Spleen (tissue), 7 donors: ENCODE measurements around the gene GPR158.

Experiments used
- POLR2A ChIP-seq, 3 donors: fragments of 450-650 bp; IDR thresholded peaks; one replicate each; pipeline ENCODE4 v1.5.1; 2017; ENCODE audit warnings: antibody characterized with exemption in 3 of 3, mild to moderate bottlenecking in 1 of 3
- POLR2AphosphoS5 ChIP-seq, 3 donors: sonication (generic); formaldehyde crosslinking; IDR thresholded peaks; one replicate each; pipeline ENCODE4 v1.5.1; 2017; ENCODE audit warnings: antibody characterized with exemption in 3 of 3
- TF ChIP-seq, protein P1 (sequence below), 11 experiments: fragments of 200-600 bp in 7 of 11; fragments of 450-650 bp in 4 of 11; sonication (generic) in 4 of 11; IDR thresholded peaks in 8 of 11; conservative IDR thresholded peaks in 3 of 11; 1 replicate in 7 of 11; 2 replicates in 4 of 11; pipeline versions ENCODE4 v1.4.0 to v1.8.0; 2016 to 2021; ENCODE audit warnings: antibody characterized with exemption in 11 of 11, inconsistent platforms in 4 of 11, mild to moderate bottlenecking in 1 of 11
- donor health status: DM: no; HTN: no; CAD: no; lungs with moderate emphysema.
- donor health status: DM: no; HTN: no; CAD: no.
- donor health status: DM: no; HTN: no; CAD: no.

DNA sequence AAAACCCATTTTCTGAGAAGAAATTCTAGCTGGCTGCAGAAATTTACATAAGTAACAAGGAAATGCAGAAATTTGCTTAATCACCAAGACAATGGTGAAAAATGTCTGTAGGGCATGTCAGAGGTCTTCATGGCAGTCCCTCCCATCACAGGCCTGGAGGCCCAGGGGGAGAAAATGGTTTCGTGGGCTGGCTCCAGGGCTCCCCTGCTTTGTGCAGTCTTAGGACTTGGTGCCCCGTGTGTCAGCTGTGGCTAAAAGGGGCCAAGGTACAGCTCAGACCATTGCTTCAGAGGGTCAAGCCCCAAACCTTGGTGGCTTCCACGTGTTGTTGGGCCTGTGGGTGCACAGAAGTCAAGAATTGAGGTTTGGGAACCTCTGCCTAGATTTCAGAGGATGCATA is 215.9 kb downstream of the GPR158 start:
- TF ChIP-seq, protein P1, sequence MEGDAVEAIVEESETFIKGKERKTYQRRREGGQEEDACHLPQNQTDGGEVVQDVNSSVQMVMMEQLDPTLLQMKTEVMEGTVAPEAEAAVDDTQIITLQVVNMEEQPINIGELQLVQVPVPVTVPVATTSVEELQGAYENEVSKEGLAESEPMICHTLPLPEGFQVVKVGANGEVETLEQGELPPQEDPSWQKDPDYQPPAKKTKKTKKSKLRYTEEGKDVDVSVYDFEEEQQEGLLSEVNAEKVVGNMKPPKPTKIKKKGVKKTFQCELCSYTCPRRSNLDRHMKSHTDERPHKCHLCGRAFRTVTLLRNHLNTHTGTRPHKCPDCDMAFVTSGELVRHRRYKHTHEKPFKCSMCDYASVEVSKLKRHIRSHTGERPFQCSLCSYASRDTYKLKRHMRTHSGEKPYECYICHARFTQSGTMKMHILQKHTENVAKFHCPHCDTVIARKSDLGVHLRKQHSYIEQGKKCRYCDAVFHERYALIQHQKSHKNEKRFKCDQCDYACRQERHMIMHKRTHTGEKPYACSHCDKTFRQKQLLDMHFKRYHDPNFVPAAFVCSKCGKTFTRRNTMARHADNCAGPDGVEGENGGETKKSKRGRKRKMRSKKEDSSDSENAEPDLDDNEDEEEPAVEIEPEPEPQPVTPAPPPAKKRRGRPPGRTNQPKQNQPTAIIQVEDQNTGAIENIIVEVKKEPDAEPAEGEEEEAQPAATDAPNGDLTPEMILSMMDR (IDR thresholded peaks at IDR 0.05 in 8 of 11, conservative IDR thresholded peaks at IDR 0.05 in 3 of 11), result no peak
- TF ChIP-seq POLR2AphosphoS5 (IDR thresholded peaks at IDR 0.05), result no peak
- TF ChIP-seq POLR2A (IDR thresholded peaks at IDR 0.05), result no peak
